HUES64 (cell line): ENCODE measurements around the gene FRYL.
"Not testable (repeated sequence)": the region's sequence is repeated elsewhere in the genome, so short reads cannot be mapped to it uniquely, and the experiment has no call there.

ENCODE experiments used
- H3K27ac ChIP-seq: 2 replicates; pipeline ENCODE4 v1.7.0; 2013; ENCODE audit warnings: low read depth, low read length, inconsistent platforms
- H3K27me3 ChIP-seq: 2 replicates; pipeline ENCODE4 v1.6.1; 2013; ENCODE audit warnings: mild to moderate bottlenecking, low read length; ENCODE audit not compliant: insufficient read depth
- H3K36me3 ChIP-seq: 2 replicates; pipeline ENCODE4 v1.6.1; 2013; ENCODE audit warnings: mild to moderate bottlenecking, low read length; ENCODE audit not compliant: insufficient read depth
- H3K4me1 ChIP-seq: 2 replicates; pipeline ENCODE4 v1.6.1; 2013; ENCODE audit warnings: mild to moderate bottlenecking, low read length, moderate library complexity; ENCODE audit not compliant: insufficient read depth
- H3K4me3 ChIP-seq: 2 replicates; pipeline ENCODE4 v1.5.1; 2013; ENCODE audit warnings: mild to moderate bottlenecking, low read length, moderate library complexity
- H3K9ac ChIP-seq: 2 replicates; pipeline ENCODE4 v1.6.1; 2013; ENCODE audit warnings: mild to moderate bottlenecking, low read depth, low read length
- H3K9me3 ChIP-seq: 2 replicates; pipeline ENCODE4 v1.6.1; 2013; ENCODE audit warnings: low read depth, low read length; ENCODE audit not compliant: insufficient read depth
- WGBS: fragments of 150-250, 120-280 bp; methylation state at CpG from one replicate; pipeline ENCODE4 v1.1.7; 2013; ENCODE audit warnings: missing lambda C conversion rate; 5-methylcytosine and 5-hydroxymethylcytosine counted together

Gene FRYL

GRCh38 chr4:48692044-48692443, 88.0 kb downstream of the FRYL start:
- no peaks in the 10 kb centered on the region for H3K9me3 ChIP-seq
- 86% methylated on average over 2 of the region's 2 CpGs for WGBS
- no peak overlapping the region for H3K27ac ChIP-seq
- no peaks in the 10 kb centered on the region for H3K36me3 ChIP-seq
- H3K27me3 ChIP-seq = no peaks in the 10 kb centered on the region
- peaks cover 36% of the 10 kb centered on the region for H3K4me1 ChIP-seq
- no peak overlapping the region for H3K9ac ChIP-seq
- H3K4me3 ChIP-seq = no peak overlapping the region

- H3K36me3 ChIP-seq = no peaks in the 10 kb centered on the region
- H3K27me3 ChIP-seq = no peaks in the 10 kb centered on the region
- peaks cover 25% of the 10 kb centered on the region for H3K4me1 ChIP-seq
- 78% methylated on average over 1 of the region's 1 CpG for WGBS
- no peak overlapping the region for H3K9ac ChIP-seq
- no peak overlapping the region for H3K27ac ChIP-seq
- H3K9me3 ChIP-seq = no peaks in the 10 kb centered on the region
- H3K4me3 ChIP-seq = no peak overlapping the region
These were observed 91.1 kb downstream of the FRYL start for GRCh38 chr4:48688953-48689352.

GRCh38 chr4:48687313-48688051, 92.6 kb downstream of the FRYL start:
- WGBS = 88% methylated on average over 6 of the region's 10 CpGs
- Histone ChIP-seq H3K9me3 (no peaks in the 10 kb centered on the region), H3K4me1 (peaks cover 11% of the 10 kb centered on the region), H3K4me3 (no peak overlapping the region), H3K27ac (no peak overlapping the region), H3K27me3 (no peaks in the 10 kb centered on the region), H3K9ac (no peak overlapping the region), H3K36me3 (no peaks in the 10 kb centered on the region)

GRCh38 chr4:48686369-48686768, 93.7 kb downstream of the FRYL start:
- Histone ChIP-seq H3K36me3 (no peaks in the 10 kb centered on the region), H3K4me1 (peaks cover 6% of the 10 kb centered on the region), H3K9ac (no peak overlapping the region), H3K9me3 (no peaks in the 10 kb centered on the region), H3K27ac (no peak overlapping the region), H3K4me3 (no peak overlapping the region), H3K27me3 (no peaks in the 10 kb centered on the region)
- WGBS = 97% methylated on average over 3 of the region's 3 CpGs

- Histone ChIP-seq H3K4me3 (no peak overlapping the region), H3K36me3 (no peaks in the 10 kb centered on the region), H3K9ac (no peak overlapping the region), H3K4me1 (peaks cover 6% of the 10 kb centered on the region), H3K27ac (no peak overlapping the region), H3K9me3 (no peaks in the 10 kb centered on the region), H3K27me3 (no peaks in the 10 kb centered on the region)
- WGBS = 67% methylated on average over 1 of the region's 1 CpG
These were observed 96.1 kb downstream of the FRYL start for GRCh38 chr4:48683784-48684666.

- not testable (repeated sequence) for H3K9ac ChIP-seq, H3K27ac ChIP-seq, H3K9me3 ChIP-seq, H3K4me3 ChIP-seq, H3K4me1 ChIP-seq, H3K27me3 ChIP-seq, H3K36me3 ChIP-seq
- 100% methylated on average over 3 of the region's 3 CpGs for whole genome bisulfite sequencing
These were observed 97.2 kb downstream of the FRYL start for GRCh38 chr4:48682870-48683269.

GRCh38 chr4:48681856-48682255, 98.2 kb downstream of the FRYL start:
- no peaks in the 10 kb centered on the region for H3K4me1 ChIP-seq
- H3K36me3 ChIP-seq = no peaks in the 10 kb centered on the region
- no peaks in the 10 kb centered on the region for H3K27me3 ChIP-seq
- H3K4me3 ChIP-seq = no peak overlapping the region
- H3K9me3 ChIP-seq = no peaks in the 10 kb centered on the region
- H3K27ac ChIP-seq = no peak overlapping the region
- H3K9ac ChIP-seq = no peak overlapping the region

- Histone ChIP-seq H3K9ac (no peak overlapping the region), H3K4me1 (no peaks in the 10 kb centered on the region), H3K4me3 (no peak overlapping the region), H3K9me3 (no peaks in the 10 kb centered on the region), H3K27ac (peak overlapping the region; percentile 53; the same call in 1 of the 2 replicates), H3K36me3 (no peaks in the 10 kb centered on the region), H3K27me3 (no peaks in the 10 kb centered on the region)
- 93% methylated on average over 12 of the region's 12 CpGs for WGBS
These were observed 99.1 kb downstream of the FRYL start for GRCh38 chr4:48680848-48681568.

GRCh38 chr4:48673537-48673936, 106.5 kb downstream of the FRYL start:
- Histone ChIP-seq H3K27me3 (no peaks in the 10 kb centered on the region), H3K9ac (no peak overlapping the region), H3K27ac (no peak overlapping the region), H3K36me3 (no peaks in the 10 kb centered on the region), H3K4me1 (peaks cover 4% of the 10 kb centered on the region), H3K4me3 (no peak overlapping the region), H3K9me3 (no peaks in the 10 kb centered on the region)
- 92% methylated on average over 3 of the region's 3 CpGs for WGBS

GRCh38 chr4:48670587-48670986, 109.5 kb downstream of the FRYL start:
- Histone ChIP-seq H3K36me3 (no peaks in the 10 kb centered on the region), H3K27me3 (no peaks in the 10 kb centered on the region), H3K4me3 (no peak overlapping the region), H3K27ac (no peak overlapping the region), H3K4me1 (peaks cover 8% of the 10 kb centered on the region), H3K9me3 (no peaks in the 10 kb centered on the region), H3K9ac (no peak overlapping the region)
- WGBS = 91% methylated on average over 1 of the region's 1 CpG

- Histone ChIP-seq H3K9me3 (no peaks in the 10 kb centered on the region), H3K9ac (no peak overlapping the region), H3K4me3 (no peak overlapping the region), H3K27me3 (no peaks in the 10 kb centered on the region), H3K27ac (no peak overlapping the region), H3K36me3 (no peaks in the 10 kb centered on the region), H3K4me1 (peaks cover 8% of the 10 kb centered on the region)
- WGBS = 100% methylated on average over 1 of the region's 3 CpGs
These were observed 111.0 kb downstream of the FRYL start for GRCh38 chr4:48669086-48669485.
